H1 (cell line): ENCODE measurements around the gene IL27RA. TPM values are rescaled to one million over a fixed set of nuclear protein-coding genes. Genes with fewer than 3 reads are reported as not detected.

Source experiments
- CTCF ChIA-PET: fragments of 300-600 bp; sonication (Branson Sonifier 250); formaldehyde crosslinking; loops from one replicate; lab custom pipeline; 2021; ENCODE audit not compliant: partially characterized antibody; lab: Charles Lee
- POLR2A ChIA-PET: fragments of 300-600 bp; sonication (Branson Sonifier 250); formaldehyde crosslinking; loops from one replicate; lab custom pipeline; 2021; ENCODE audit warnings: inconsistent platforms; ENCODE audit not compliant: partially characterized antibody; lab: Charles Lee
- DNase-seq, 2 experiments: peaks; one replicate each; pipeline versions ENCODE4 v3.0.0 to v3.0.0-alpha.2; 2010 to 2022; ENCODE audit warnings: low spot score in 2 of 2, low read depth in 1 of 2, mixed read lengths in 1 of 2
- FAIRE-seq: peaks from 2 replicates; lab custom pipeline; 2011; peaks lifted over from hg19 to GRCh38; lab: Jason Lieb, UNC
- H2AFZ ChIP-seq: 2 replicates; pipeline ENCODE4 v1.8.1; 2012; ENCODE audit warnings: low read length, inconsistent platforms
- H2AK5ac ChIP-seq: 2 replicates; pipeline ENCODE4 v1.6.1; 2013; ENCODE audit warnings: low read depth, low read length
- H2BK120ac ChIP-seq: replicated peaks from 2 replicates; pipeline ENCODE3; 2013; ENCODE audit warnings: low read depth, low read length, inconsistent platforms
- H2BK12ac ChIP-seq: 2 replicates; pipeline ENCODE4 v1.6.1; 2013; ENCODE audit warnings: low read depth, low read length
- H2BK15ac ChIP-seq: 2 replicates; pipeline ENCODE4 v1.6.1; 2013; ENCODE audit warnings: low read length
- H2BK20ac ChIP-seq: 2 replicates; pipeline ENCODE4 v1.6.1; 2013; ENCODE audit warnings: low read length
- H2BK5ac ChIP-seq: 2 replicates; pipeline ENCODE4 v1.6.1; 2013; ENCODE audit warnings: low read depth, low read length
- H3K14ac ChIP-seq: 2 replicates; pipeline ENCODE4 v1.6.1; 2013; ENCODE audit warnings: inconsistent platforms; ENCODE audit not compliant: insufficient read length
- H3K18ac ChIP-seq: 2 replicates; pipeline ENCODE4 v1.6.1; 2013; ENCODE audit warnings: low read length; ENCODE audit errors: extremely low read depth
- H3K23ac ChIP-seq: 2 replicates; pipeline ENCODE4 v1.6.1; 2013; ENCODE audit warnings: inconsistent platforms; ENCODE audit not compliant: insufficient read length
- H3K23me2 ChIP-seq: 2 replicates; pipeline ENCODE4 v1.6.1; 2013; ENCODE audit warnings: low read depth, low read length
- H3K27ac ChIP-seq: 2 replicates; pipeline ENCODE4 v1.6.1; 2011; ENCODE audit warnings: low read depth, low read length, inconsistent platforms
- H3K27me3 ChIP-seq, 4 experiments: replicated peaks in 1 of 4; 1 replicate in 1 of 4; 2 replicates in 3 of 4; pipeline versions ENCODE4 v1.6.1 to v1.8.1; 2011 to 2013; ENCODE audit warnings: low read length in 3 of 4, mild to moderate bottlenecking in 3 of 4, inconsistent platforms in 2 of 4, mixed read lengths in 2 of 4, moderate library complexity in 1 of 4; ENCODE audit not compliant: control insufficient read depth in 3 of 4, insufficient read depth in 3 of 4; ENCODE audit errors: extremely low read depth in 1 of 4
- H3K36me3 ChIP-seq, 4 experiments: 2 replicates each; pipeline versions ENCODE4 v1.6.1 to v1.8.1; 2011 to 2013; ENCODE audit warnings: mild to moderate bottlenecking in 4 of 4, low read length in 3 of 4, moderate library complexity in 2 of 4, control low read depth in 1 of 4, inconsistent platforms in 1 of 4; ENCODE audit not compliant: insufficient read depth in 4 of 4, control insufficient read depth in 2 of 4
- H3K4ac ChIP-seq: replicated peaks from 2 replicates; pipeline ENCODE3; 2013; ENCODE audit warnings: low read length, low read depth, mixed read lengths, inconsistent platforms; ENCODE audit not compliant: insufficient read length
- H3K4me1 ChIP-seq, 4 experiments: replicated peaks in 1 of 4; 1 replicate in 1 of 4; 2 replicates in 3 of 4; pipeline versions ENCODE4 v1.6.1 to v1.8.1; 2011 to 2013; ENCODE audit warnings: low read length in 3 of 4, inconsistent platforms in 2 of 4, mixed read lengths in 1 of 4; ENCODE audit not compliant: insufficient read depth in 4 of 4, control insufficient read depth in 3 of 4
- H3K4me2 ChIP-seq, 2 experiments: 2 replicates each; pipeline versions ENCODE4 v1.6.1 to v1.8.1; 2011 to 2013; ENCODE audit warnings: low read depth in 2 of 2, low read length in 2 of 2, control low read depth in 1 of 2, inconsistent platforms in 1 of 2, mild to moderate bottlenecking in 1 of 2; ENCODE audit not compliant: insufficient read depth in 1 of 2
- H3K4me3 ChIP-seq, 4 experiments: fragments of 200-600, 300-600 bp in 1 of 4; sonication (generic), shearing (Covaris generic), sonication (Bioruptor Twin) in 1 of 4; 2 replicates each; pipeline versions ENCODE4 v1.5.1 to v1.8.1; 2011 to 2016; ENCODE audit warnings: low read length in 4 of 4, low read depth in 3 of 4, control low read depth in 2 of 4, inconsistent platforms in 2 of 4, mild to moderate bottlenecking in 2 of 4, mixed read lengths in 1 of 4, moderate library complexity in 1 of 4; ENCODE audit not compliant: insufficient read depth in 2 of 4; ENCODE audit errors: extremely low read depth in 1 of 4
- H3K56ac ChIP-seq: replicated peaks from 2 replicates; pipeline ENCODE3; 2013; ENCODE audit warnings: low read depth, mild to moderate bottlenecking, mixed read lengths, low read length, inconsistent platforms; ENCODE audit not compliant: insufficient read length
- H3K79me1 ChIP-seq: 2 replicates; pipeline ENCODE4 v1.6.1; 2013; ENCODE audit warnings: low read depth, low read length, control low read depth
- H3K79me2 ChIP-seq, 2 experiments: 2 replicates each; pipeline versions ENCODE4 v1.6.1 to v1.8.1; 2012 to 2013; ENCODE audit warnings: low read length in 2 of 2, mild to moderate bottlenecking in 2 of 2, inconsistent platforms in 1 of 2; ENCODE audit not compliant: insufficient read depth in 2 of 2, control insufficient read depth in 1 of 2
- H3K9ac ChIP-seq, 4 experiments: replicated peaks in 1 of 4; 1 replicate in 1 of 4; 2 replicates in 3 of 4; pipeline versions ENCODE4 v1.6.1 to v1.8.1; 2011 to 2013; ENCODE audit warnings: low read depth in 3 of 4, low read length in 3 of 4, control low read depth in 2 of 4, mild to moderate bottlenecking in 2 of 4, moderate library complexity in 2 of 4, inconsistent platforms in 1 of 4; ENCODE audit errors: extremely low read depth in 1 of 4
- H3K9me3 ChIP-seq, 2 experiments: 2 replicates each; pipeline versions ENCODE4 v1.6.1 to v1.8.1; 2012 to 2013; ENCODE audit warnings: mild to moderate bottlenecking in 2 of 2, moderate library complexity in 2 of 2, control low read depth in 1 of 2, inconsistent platforms in 1 of 2, low read depth in 1 of 2, low read length in 1 of 2, mixed read lengths in 1 of 2; ENCODE audit not compliant: insufficient read depth in 2 of 2
- H4K20me1 ChIP-seq, 2 experiments: replicated peaks in 1 of 2; 2 replicates each; pipeline versions ENCODE3 to v1.8.1; 2011 to 2013; ENCODE audit warnings: inconsistent platforms in 2 of 2, low read length in 2 of 2, mild to moderate bottlenecking in 1 of 2; ENCODE audit not compliant: insufficient read depth in 2 of 2, control insufficient read depth in 1 of 2
- H4K5ac ChIP-seq: 2 replicates; pipeline ENCODE4 v1.6.1; 2013; ENCODE audit warnings: low read length, low read depth, mixed read lengths, inconsistent platforms; ENCODE audit not compliant: insufficient read length
- H4K8ac ChIP-seq: 2 replicates; pipeline ENCODE4 v1.8.0; 2013; ENCODE audit warnings: mild to moderate bottlenecking, moderate library complexity, low read length, inconsistent platforms; ENCODE audit not compliant: insufficient read depth; ENCODE audit errors: extremely low read depth
- H4K91ac ChIP-seq: replicated peaks from 2 replicates; pipeline ENCODE3; 2013; ENCODE audit warnings: low read length, mixed read lengths, inconsistent platforms; ENCODE audit not compliant: insufficient read length
- CHD2 ChIP-seq: IDR thresholded peaks from 2 replicates; pipeline ENCODE4 v1.6.1; 2012; ENCODE audit warnings: low read length, improper control_type of control experiment
- GTF2F1 ChIP-seq: IDR thresholded peaks from 2 replicates; pipeline ENCODE4 v1.6.1; 2012; ENCODE audit warnings: low read depth, low read length, improper control_type of control experiment, borderline replicate concordance
- TAF7 ChIP-seq: optimal IDR thresholded peaks from 2 replicates; pipeline ENCODE3; 2011; ENCODE audit warnings: low read depth, mild to moderate bottlenecking, inconsistent platforms, low read length, moderate library complexity, borderline replicate concordance
- WGBS, 2 experiments: shearing (Covaris generic) in 1 of 2; methylation state at CpG; one replicate each; pipeline versions ENCODE4 v1.1.6 to v1.1.7; 2013 to 2015; ENCODE audit warnings: low lambda C conversion rate in 2 of 2, mixed read lengths in 2 of 2, inconsistent platforms in 1 of 2, low coverage in 1 of 2, missing lambda C conversion rate in 1 of 2; ENCODE audit not compliant: insufficient replicate concordance in 2 of 2, insufficient coverage in 1 of 2, insufficient read length in 1 of 2; ENCODE audit errors: extremely low coverage in 1 of 2, missing lambda C conversion rate in 1 of 2; 5-methylcytosine and 5-hydroxymethylcytosine counted together
- polyA plus RNA-seq, 7 experiments: library from polyadenylated mRNA; depleted of rRNA in 3 of 7; stranded (reverse) in 5 of 7; unstranded in 2 of 7; fragments of >200 nt in 5 of 7; fragments of 200-250 nt in 2 of 7; gene quantifications; 1 replicate in 5 of 7; 2 replicates in 1 of 7; 4 replicates in 1 of 7; pipeline versions ENCODE4 v1.2.1 to v1.2.3, GENCODE V29; 2011 to 2013; ENCODE audit warnings: missing spikeins in 2 of 7, mixed read lengths in 2 of 7
- total RNA-seq: library from RNA; stranded (reverse); fragmentation: NEBNext Ultra II Directional; extraction: Animal tissue kit (Norgen Biotek cat#: 25700); gene quantifications from 2 replicates; pipeline ENCODE4 v1.2.1, GENCODE V29; 2021

The IL27RA gene
- total and polyA plus RNA-seq, 2 of the 8 experiments (the other 6 are each of a cell fraction or from before 2014, with no cell fraction given) = 9.9 to 14.7 TPM

- no peak for FAIRE-seq
- H2BK5ac ChIP-seq = no peak overlapping the region
- H3K14ac ChIP-seq = no peak overlapping the region
- ChIA-PET CTCF (interaction anchor here (1.2 to 9.9 kb wide), 4 partner anchors 11 to 174 kb away, joined by 3 to 66 read pairs (median 4); partner anchors contain the start of genes MISP3 and RLN3), POLR2A (interaction anchor here (0.7 kb wide), 1 partner anchor 169 kb away, joined by 3 read pairs; no protein-coding TSS in a partner anchor)
- H3K4me1 ChIP-seq = peaks cover 0 to 8% (median 2%) of the 10 kb centered on the region in 4 experiments; a peak in 4 of 7 replicates
- H3K23me2 ChIP-seq = peaks cover 12% of the 10 kb centered on the region; the same call in 1 of the 2 replicates
- H3K23ac ChIP-seq = no peak overlapping the region
- H4K20me1 ChIP-seq = no peaks in the 10 kb centered on the region
- H3K56ac ChIP-seq = no peak overlapping the region
- no peak overlapping the region for H4K5ac ChIP-seq
- no peak overlapping the region for H3K9ac ChIP-seq
- no peak for DNase-seq
- H3K4ac ChIP-seq = no peak overlapping the region
- no peaks in the 10 kb centered on the region; a peak in 1 of 4 replicates for H3K9me3 ChIP-seq
- no peak overlapping the region for H2BK15ac ChIP-seq
- no peak overlapping the region for H3K4me2 ChIP-seq
- H3K27me3 ChIP-seq = peaks cover 5 to 18% (median 14%) of the 10 kb centered on the region in 4 experiments
- 0 out of 2 replicates have a peak overlapping the region, but pooled peaks have one; percentile 37 for H4K8ac ChIP-seq
- no peaks in the 10 kb centered on the region for H3K79me2 ChIP-seq
- H3K4me3 ChIP-seq = no peak overlapping the region
- H2BK120ac ChIP-seq = no peak overlapping the region
- H2AK5ac ChIP-seq = no peak overlapping the region
- H2BK12ac ChIP-seq = no peak overlapping the region
- no peak overlapping the region for H4K91ac ChIP-seq
- H3K36me3 ChIP-seq = no peaks in the 10 kb centered on the region
- WGBS, 2 experiments = 95% methylated on average over 8 of the region's 11 CpGs; no CpG with 5 or more reads in 1 of the 2 experiments
- H3K18ac ChIP-seq = no peak overlapping the region
- no peak for TF ChIP-seq CHD2
- TF ChIP-seq GTF2F1 = no peak
- no peak for TF ChIP-seq TAF7
- no peaks in the 10 kb centered on the region for H3K79me1 ChIP-seq
- no peak overlapping the region for H3K27ac ChIP-seq
- no peak overlapping the region for H2AFZ ChIP-seq
- H2BK20ac ChIP-seq = no peak overlapping the region
Measured at GRCh38 chr19:14054721-14055120, 23.2 kb downstream of the IL27RA start.
